H1 (cell line): ENCODE results near the gene SLC41A1.

Experiments
- CREB1 ChIP-seq: IDR thresholded peaks from 2 replicates; pipeline ENCODE4 v1.6.1; 2012; ENCODE audit warnings: inconsistent platforms
- EP300 ChIP-seq, 2 experiments: IDR thresholded peaks; 1 replicate in 1 of 2; 2 replicates in 1 of 2; pipeline ENCODE4 v1.6.1; 2011 to 2012; ENCODE audit warnings: low read depth in 2 of 2, low read length in 2 of 2, mild to moderate bottlenecking in 2 of 2, borderline replicate concordance in 1 of 2, inconsistent platforms in 1 of 2, moderate library complexity in 1 of 2
- EZH2 ChIP-seq: fragments of 200-600 bp; sonication (generic); IDR thresholded peaks from 2 replicates; pipeline ENCODE4 v1.7.1; 2012; ENCODE audit warnings: low read depth, mild to moderate bottlenecking, moderate library complexity, low read length, inconsistent platforms; ENCODE audit not compliant: severe bottlenecking
- MAFK ChIP-seq: IDR thresholded peaks from 2 replicates; pipeline ENCODE4 v1.6.1; 2012; ENCODE audit warnings: low read depth, mild to moderate bottlenecking, improper control_type of control experiment, low read length
- PHF8 ChIP-seq: fragments of 200-600 bp; sonication (generic); conservative IDR thresholded peaks from 2 replicates; pipeline ENCODE4 v1.7.1; 2012; ENCODE audit warnings: low read depth, mild to moderate bottlenecking, inconsistent platforms, low read length, moderate library complexity
- POLR2A ChIP-seq, 2 experiments: IDR thresholded peaks; 1 replicate in 1 of 2; 2 replicates in 1 of 2; pipeline ENCODE4 v1.6.1; 2011; ENCODE audit warnings: low read depth in 2 of 2, low read length in 2 of 2, mild to moderate bottlenecking in 2 of 2; ENCODE audit errors: control extremely low read depth in 1 of 2
- RXRA ChIP-seq: IDR thresholded peaks from 2 replicates; pipeline ENCODE4 v1.6.1; 2011; ENCODE audit warnings: low read depth, mild to moderate bottlenecking, low read length, moderate library complexity; ENCODE audit not compliant: insufficient read depth
- TF ChIP-seq, protein P1 (sequence below): IDR thresholded peaks from 2 replicates; pipeline ENCODE4 v1.6.1; 2011; ENCODE audit warnings: low read depth, mild to moderate bottlenecking, low read length; ENCODE audit not compliant: insufficient read depth
- TF ChIP-seq, protein P2 (sequence below), 3 experiments: IDR thresholded peaks; 1 replicate in 2 of 3; 2 replicates in 1 of 3; pipeline versions ENCODE4 v1.5.1 to v1.6.1; 2011; ENCODE audit warnings: low read length in 3 of 3, mild to moderate bottlenecking in 3 of 3, inconsistent platforms in 2 of 3, low read depth in 1 of 3, moderate library complexity in 1 of 3; ENCODE audit not compliant: insufficient read depth in 1 of 3; ENCODE audit errors: control extremely low read depth in 1 of 3
- TF ChIP-seq, protein P3 (sequence below): IDR thresholded peaks from 2 replicates; pipeline ENCODE4 v1.6.1; 2012; ENCODE audit warnings: inconsistent platforms

DNA sequence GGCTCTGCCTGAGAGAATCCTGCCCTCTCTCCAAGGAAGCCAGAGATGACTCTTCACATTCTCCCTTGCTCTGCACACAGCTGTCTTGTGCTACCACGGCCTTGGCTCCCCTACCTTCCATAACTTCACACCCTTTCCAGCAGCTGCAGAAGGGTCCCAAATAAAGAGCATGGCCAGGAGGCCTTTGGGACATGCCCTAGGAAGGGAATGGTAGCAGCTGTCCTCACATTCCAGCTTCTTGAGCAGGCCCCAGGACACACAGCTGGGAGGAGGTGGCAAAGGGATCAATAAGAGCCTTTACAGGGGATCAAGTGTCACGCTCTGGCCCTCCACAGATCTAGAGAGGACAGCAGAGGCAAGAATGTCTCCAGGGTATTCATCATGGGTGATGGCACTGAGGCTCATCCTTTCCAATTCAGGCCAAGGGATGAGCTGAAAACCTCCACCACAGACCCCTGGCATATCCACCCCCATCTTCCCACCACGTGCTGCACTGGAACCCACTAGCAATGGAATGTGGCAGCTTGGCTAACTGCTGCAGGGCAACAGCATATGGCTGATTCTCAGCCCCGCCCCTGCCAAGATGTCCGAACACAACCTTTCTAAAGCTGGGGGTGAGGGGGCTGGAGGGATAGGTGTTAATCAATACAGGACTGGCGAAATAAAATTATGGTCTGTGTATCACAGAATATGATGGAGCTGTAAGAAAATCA lies 19.9 kb downstream of the SLC41A1 start:
- TF ChIP-seq, protein P1, sequence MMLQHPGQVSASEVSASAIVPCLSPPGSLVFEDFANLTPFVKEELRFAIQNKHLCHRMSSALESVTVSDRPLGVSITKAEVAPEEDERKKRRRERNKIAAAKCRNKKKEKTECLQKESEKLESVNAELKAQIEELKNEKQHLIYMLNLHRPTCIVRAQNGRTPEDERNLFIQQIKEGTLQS: no peak
- no peak for TF ChIP-seq MAFK
- TF ChIP-seq PHF8: no peak
- no peak for TF ChIP-seq RXRA
- no peak for TF ChIP-seq EZH2
- TF ChIP-seq, protein P2, sequence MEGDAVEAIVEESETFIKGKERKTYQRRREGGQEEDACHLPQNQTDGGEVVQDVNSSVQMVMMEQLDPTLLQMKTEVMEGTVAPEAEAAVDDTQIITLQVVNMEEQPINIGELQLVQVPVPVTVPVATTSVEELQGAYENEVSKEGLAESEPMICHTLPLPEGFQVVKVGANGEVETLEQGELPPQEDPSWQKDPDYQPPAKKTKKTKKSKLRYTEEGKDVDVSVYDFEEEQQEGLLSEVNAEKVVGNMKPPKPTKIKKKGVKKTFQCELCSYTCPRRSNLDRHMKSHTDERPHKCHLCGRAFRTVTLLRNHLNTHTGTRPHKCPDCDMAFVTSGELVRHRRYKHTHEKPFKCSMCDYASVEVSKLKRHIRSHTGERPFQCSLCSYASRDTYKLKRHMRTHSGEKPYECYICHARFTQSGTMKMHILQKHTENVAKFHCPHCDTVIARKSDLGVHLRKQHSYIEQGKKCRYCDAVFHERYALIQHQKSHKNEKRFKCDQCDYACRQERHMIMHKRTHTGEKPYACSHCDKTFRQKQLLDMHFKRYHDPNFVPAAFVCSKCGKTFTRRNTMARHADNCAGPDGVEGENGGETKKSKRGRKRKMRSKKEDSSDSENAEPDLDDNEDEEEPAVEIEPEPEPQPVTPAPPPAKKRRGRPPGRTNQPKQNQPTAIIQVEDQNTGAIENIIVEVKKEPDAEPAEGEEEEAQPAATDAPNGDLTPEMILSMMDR (IDR thresholded peaks at IDR 0.05; ENCODE audit: control extremely low read depth in 1 of 3, insufficient read depth in 1 of 3, low read depth in 1 of 3, low read length in 3 of 3): no peak
- TF ChIP-seq, protein P3, sequence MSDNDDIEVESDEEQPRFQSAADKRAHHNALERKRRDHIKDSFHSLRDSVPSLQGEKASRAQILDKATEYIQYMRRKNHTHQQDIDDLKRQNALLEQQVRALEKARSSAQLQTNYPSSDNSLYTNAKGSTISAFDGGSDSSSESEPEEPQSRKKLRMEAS: no peak
- TF ChIP-seq EP300 (IDR thresholded peaks at IDR 0.05; ENCODE audit: borderline replicate concordance in 1 of 2, low read depth in 2 of 2, low read length in 2 of 2): no peak
- TF ChIP-seq POLR2A (IDR thresholded peaks at IDR 0.05; ENCODE audit: control extremely low read depth in 1 of 2, low read depth in 2 of 2, low read length in 2 of 2): no peak
- TF ChIP-seq CREB1: no peak
